GM23338 (cell line): ENCODE measurements around the gene SNN. TPM values are rescaled to one million over a fixed set of nuclear protein-coding genes. Genes with fewer than 3 reads are reported as not detected.

Source experiments
- ATAC-seq: fragments of 200-7000 bp; cut with Tn5 transposase; 3 replicates; pipeline ENCODE4 v1.9.1; 2020
- DNase-seq: peaks from one replicate; pipeline ENCODE4 v3.0.0-alpha.2; 2015; ENCODE audit warnings: low spot score
- H2AFZ ChIP-seq: fragments of 200-600 bp; sonication (generic); 2 replicates; pipeline ENCODE4 v1.8.0; 2016; ENCODE audit warnings: antibody characterized with exemption, mild to moderate bottlenecking, moderate library complexity
- H3F3A ChIP-seq: fragments of 200-600 bp; sonication (generic); replicated peaks from 2 replicates; pipeline ENCODE4 v1.8.0; 2017; ENCODE audit warnings: antibody characterized with exemption, mixed run types, low read depth
- H3K27ac ChIP-seq: fragments of 200-600 bp; sonication (generic); 2 replicates; pipeline ENCODE4 v1.6.1; 2016; ENCODE audit warnings: low read depth
- H3K27me3 ChIP-seq: fragments of 200-600 bp; sonication (generic); 2 replicates; pipeline ENCODE4 v1.8.0; 2016; ENCODE audit warnings: mild to moderate bottlenecking, mixed run types, moderate library complexity; ENCODE audit not compliant: insufficient read depth
- H3K36me3 ChIP-seq: fragments of 200-600 bp; sonication (generic); 2 replicates; pipeline ENCODE4 v1.8.0; 2016; ENCODE audit warnings: mild to moderate bottlenecking; ENCODE audit not compliant: insufficient read depth
- H3K4me1 ChIP-seq: fragments of 200-600 bp; sonication (generic); 2 replicates; pipeline ENCODE4 v1.8.0; 2016; ENCODE audit warnings: mild to moderate bottlenecking, moderate library complexity; ENCODE audit not compliant: insufficient read depth
- H3K4me2 ChIP-seq: fragments of 200-600 bp; sonication (generic); 2 replicates; pipeline ENCODE4 v1.7.1; 2017; ENCODE audit warnings: mixed run types
- H3K4me3 ChIP-seq: fragments of 200-600 bp; sonication (generic); 2 replicates; pipeline ENCODE4 v1.6.1; 2016; ENCODE audit warnings: mixed run types
- H3K79me2 ChIP-seq: fragments of 200-600 bp; sonication (generic); replicated peaks from 2 replicates; pipeline ENCODE4 v1.8.0; 2017; ENCODE audit warnings: mild to moderate bottlenecking; ENCODE audit not compliant: insufficient read depth
- H3K9me2 ChIP-seq: fragments of 200-600 bp; sonication (generic); 2 replicates; pipeline ENCODE4 v1.8.0; 2017; ENCODE audit not compliant: insufficient read depth
- H4K20me1 ChIP-seq: fragments of 200-600 bp; sonication (generic); replicated peaks from 2 replicates; pipeline ENCODE4 v1.8.0; 2017; ENCODE audit warnings: mild to moderate bottlenecking; ENCODE audit not compliant: insufficient read depth
- H3K27ac Mint-ChIP-seq: 2 replicates; pipeline ENCODE4 v1.8.0; 2020; ENCODE audit warnings: inconsistent platforms, mild to moderate bottlenecking, moderate library complexity, mixed read lengths
- H3K27me3 Mint-ChIP-seq: 3 replicates; pipeline ENCODE4 v1.8.0; 2022; ENCODE audit warnings: low read depth, mild to moderate bottlenecking, moderate library complexity, mixed read lengths, inconsistent platforms; ENCODE audit not compliant: insufficient read depth, poor library complexity
- H3K36me3 Mint-ChIP-seq: 3 replicates; pipeline ENCODE4 v1.8.0; 2021; ENCODE audit warnings: low read depth, mild to moderate bottlenecking, inconsistent platforms, moderate library complexity, mixed read lengths
- H3K4me1 Mint-ChIP-seq: 3 replicates; pipeline ENCODE4 v1.8.0; 2020; ENCODE audit warnings: mild to moderate bottlenecking, inconsistent platforms, mixed read lengths
- H3K4me3 Mint-ChIP-seq: 3 replicates; pipeline ENCODE4 v1.8.0; 2021; ENCODE audit warnings: moderate library complexity, mild to moderate bottlenecking, inconsistent platforms, mixed read lengths
- H3K9me3 Mint-ChIP-seq: 3 replicates; pipeline ENCODE4 v1.8.0; 2020; ENCODE audit warnings: moderate library complexity, mild to moderate bottlenecking, inconsistent platforms, mixed read lengths
- CREB1 ChIP-seq: fragments of 250-450 bp; sonication (Bioruptor Pico); IDR thresholded peaks from 2 replicates; pipeline ENCODE4 v1.5.0; 2020; ENCODE audit warnings: low read depth, mild to moderate bottlenecking, moderate library complexity
- CTCF ChIP-seq, 2 experiments: fragments of 200-600 bp in 1 of 2; sonication (generic) in 1 of 2; conservative IDR thresholded peaks; 2 replicates each; pipeline versions ENCODE4 v1.5.1 to v1.6.1; 2016 to 2017; ENCODE audit warnings: antibody characterized with exemption in 2 of 2, low read depth in 2 of 2, mild to moderate bottlenecking in 2 of 2, moderate library complexity in 1 of 2
- ETS1 ChIP-seq: IDR thresholded peaks from 2 replicates; pipeline ENCODE4 v1.6.1; 2016; ENCODE audit warnings: antibody characterized with exemption
- EZH2 ChIP-seq: fragments of 200-600 bp; sonication (generic); IDR thresholded peaks from one replicate; pipeline ENCODE4 v1.8.0; 2017; ENCODE audit warnings: antibody characterized with exemption, mild to moderate bottlenecking, low read depth; ENCODE audit not compliant: unreplicated experiment
- EZH2phosphoT487 ChIP-seq: fragments of 200-600 bp; sonication (generic); IDR thresholded peaks from one replicate; pipeline ENCODE4 v1.8.1; 2018; ENCODE audit warnings: antibody characterized with exemption; ENCODE audit not compliant: unreplicated experiment
- JUNB ChIP-seq: IDR thresholded peaks from one replicate; pipeline ENCODE4 v1.6.1; 2016; ENCODE audit warnings: antibody characterized with exemption; ENCODE audit not compliant: unreplicated experiment
- NANOG ChIP-seq: IDR thresholded peaks from 2 replicates; pipeline ENCODE4 v1.6.1; 2016; ENCODE audit warnings: antibody characterized with exemption, borderline replicate concordance
- POLR2AphosphoS5 ChIP-seq: IDR thresholded peaks from 2 replicates; pipeline ENCODE4 v1.6.1; 2016; ENCODE audit warnings: antibody characterized with exemption, low read depth
- REST ChIP-seq: IDR thresholded peaks from one replicate; pipeline ENCODE4 v1.6.1; 2018; ENCODE audit warnings: antibody characterized with exemption; ENCODE audit not compliant: unreplicated experiment
- STAT1 ChIP-seq: IDR thresholded peaks from one replicate; pipeline ENCODE4 v1.6.1; 2016; ENCODE audit warnings: antibody characterized with exemption; ENCODE audit not compliant: unreplicated experiment
- ZNF114 ChIP-seq: fragments of 250-450 bp; sonication (Bioruptor Pico); IDR thresholded peaks from 2 replicates; pipeline ENCODE4 v1.5.0; 2020; ENCODE audit warnings: mild to moderate bottlenecking, moderate library complexity
- ZNF331 ChIP-seq: fragments of 250-450 bp; sonication (Bioruptor Pico); IDR thresholded peaks from 2 replicates; pipeline ENCODE4 v1.5.0; 2020; ENCODE audit warnings: low read depth, mild to moderate bottlenecking, moderate library complexity
- ZNF462 ChIP-seq: fragments of 250-450 bp; sonication (Bioruptor Pico); IDR thresholded peaks from 2 replicates; pipeline ENCODE4 v1.5.0; 2020; ENCODE audit warnings: mild to moderate bottlenecking, moderate library complexity
- polyA plus RNA-seq: library from polyadenylated mRNA; unstranded; fragments of >200 nt; fragmentation: Nextera tagmentation; extraction: Ambion mirVana; gene quantifications from 2 replicates; pipeline ENCODE4 v1.2.1, GENCODE V29; 2016
- total RNA-seq: library from RNA; depleted of rRNA; stranded (reverse); fragments of >200 nt; shearing (Covaris generic); gene quantifications from 2 replicates; pipeline ENCODE4 v1.2.3, GENCODE V29; 2014

Gene SNN
- total and polyA plus RNA-seq, 2 experiments from 2014 or later: 19.0 to 63.3 TPM

- Mint-ChIP-seq H3K9me3 (no peaks in the 10 kb centered on the region; the same call in 2 of the 3 replicates), H3K36me3 (peaks cover 20% of the 10 kb centered on the region), H3K4me1 (peaks cover 50% of the 10 kb centered on the region), H3K4me3 (no peak overlapping the region), H3K27me3 (peaks cover 17% of the 10 kb centered on the region), H3K27ac (peak overlapping the region; percentile 80)
- Histone ChIP-seq H3K36me3 (0 out of 2 replicates have a peak, but pooled peaks cover 18% of the 10 kb centered on the region), H3K27me3 (no peaks in the 10 kb centered on the region), H4K20me1 (peaks cover 61% of the 10 kb centered on the region), H3K4me3 (no peak overlapping the region), H3K4me2 (no peak overlapping the region), H3K4me1 (peaks cover 16% of the 10 kb centered on the region), H3F3A (peaks cover 9% of the 10 kb centered on the region), H3K79me2 (peaks cover 57% of the 10 kb centered on the region), H2AFZ (no peak overlapping the region), H3K27ac (no peak overlapping the region; the same call in 1 of the 2 replicates), H3K9me2 (no peaks in the 10 kb centered on the region)
- TF ChIP-seq ZNF331 (CRISPR knock-in tag) (no peak), JUNB (no peak), EZH2 (no peak), STAT1 (no peak), NANOG (no peak), CTCF (conservative IDR thresholded peaks at IDR 0.05; ENCODE audit: low read depth in 2 of 2) (no peak), EZH2phosphoT487 (no peak), CREB1 (no peak), ZNF462 (no peak), ETS1 (no peak), POLR2AphosphoS5 (no peak), ZNF114 (no peak), REST (no peak)
- ATAC-seq: no peak
- DNase-seq: no peak
Observed at GRCh38 chr16:11673091-11674000, 5.1 kb downstream of the SNN start.
